NK-92 treated with Interleukin-12 subunit alpha and Interleukin-12 subunit beta, amount 100 ng/mL, for 24 hours (cell line): ENCODE results near the gene CCDC7.
"Not testable (repeated sequence)": the region's sequence is repeated elsewhere in the genome, so short reads cannot be mapped to it uniquely, and the experiment has no call there.

ENCODE experiments used
- DNase-seq: peaks from one replicate; lab custom pipeline; 2025; lab: John Stamatoyannopoulos, UW

CCDC7 gene

DNA sequence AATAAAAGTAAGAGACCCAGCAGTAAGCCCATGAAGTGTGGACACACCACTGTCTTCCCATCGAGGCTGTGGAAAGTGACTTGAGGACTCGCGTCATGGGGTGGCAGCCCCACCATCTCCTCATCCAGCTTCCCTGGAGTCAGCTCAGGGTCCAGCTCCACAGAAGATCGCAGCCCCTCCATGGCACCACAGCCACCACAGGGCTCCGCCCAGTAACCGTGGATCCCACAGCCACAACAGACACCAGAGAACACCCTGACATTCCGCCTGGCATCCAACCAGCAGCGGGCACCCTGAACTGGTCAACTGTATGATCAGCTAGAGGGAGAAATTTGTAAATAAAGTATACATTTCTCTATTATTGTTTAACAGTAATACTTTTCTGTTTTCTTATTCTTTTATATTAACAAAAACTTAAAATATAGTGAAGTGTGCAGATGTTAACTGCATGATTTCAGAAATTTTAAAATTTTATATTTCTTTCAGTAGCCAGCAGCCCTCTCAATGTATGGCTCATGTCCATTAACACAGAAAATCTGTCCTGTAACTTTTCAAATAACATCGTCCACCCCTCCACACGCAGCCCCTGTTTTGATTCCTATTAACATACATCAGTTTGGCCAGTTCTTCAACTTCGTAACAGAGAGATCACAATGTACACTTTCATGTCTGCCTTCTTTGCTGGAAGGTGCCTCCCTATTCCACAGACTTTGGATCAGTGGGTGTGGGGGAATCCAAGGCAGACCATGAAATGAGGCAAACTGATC is 442.4 kb downstream of the CCDC7 start:
- no peak for DNase-seq

DNA sequence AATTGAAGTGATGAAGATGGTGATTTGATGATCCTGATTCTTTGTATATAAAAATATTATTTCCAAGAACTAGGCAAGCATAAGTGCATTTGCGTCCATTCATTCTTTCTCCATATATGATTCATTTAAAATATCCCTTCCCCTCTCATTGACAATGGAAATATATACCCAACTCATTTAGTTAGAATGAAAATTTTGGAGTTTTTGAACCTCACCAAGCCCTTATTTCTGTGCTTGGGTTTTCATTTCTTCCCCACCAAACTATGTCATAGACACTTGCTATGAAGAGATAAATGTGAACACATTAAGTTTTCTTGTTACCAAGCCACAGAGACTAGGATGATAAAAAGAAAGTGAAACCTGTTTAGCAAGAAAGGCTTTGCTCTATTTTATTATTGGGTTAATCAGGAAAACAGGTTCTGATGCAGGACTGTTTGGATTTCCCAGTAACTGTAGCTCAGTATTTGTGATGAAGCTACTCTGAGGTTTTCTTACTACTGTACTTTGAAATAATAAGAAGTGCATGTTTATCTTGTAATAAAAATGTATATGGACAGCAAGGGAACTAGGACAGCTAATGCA is 443.8 kb downstream of the CCDC7 start:
- DNase-seq = no peak

- no peak for DNase-seq
Measured at GRCh38 chr10:32890444-32890843, 444.5 kb downstream of the CCDC7 start.

DNA sequence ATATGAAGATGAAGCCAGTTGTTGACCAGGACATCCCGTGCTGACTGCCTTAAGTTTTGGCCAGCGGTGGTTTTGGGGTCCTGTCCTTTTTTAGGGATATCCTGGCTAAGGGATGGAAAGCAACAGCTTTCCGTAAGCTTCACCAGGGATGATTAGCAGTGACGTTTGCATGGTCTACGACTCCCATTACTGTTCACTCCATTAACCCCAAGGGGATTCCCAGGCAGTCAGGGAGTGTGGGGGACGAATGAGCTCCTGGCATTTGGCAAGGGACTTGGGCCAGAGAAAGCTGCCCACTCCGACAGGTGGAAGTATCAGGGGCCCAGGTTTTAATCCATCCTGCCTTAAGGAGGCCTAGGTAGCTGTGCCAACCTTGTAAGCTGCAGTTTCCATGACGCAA is 445.3 kb downstream of the CCDC7 start:
- no peak for DNase-seq

DNA sequence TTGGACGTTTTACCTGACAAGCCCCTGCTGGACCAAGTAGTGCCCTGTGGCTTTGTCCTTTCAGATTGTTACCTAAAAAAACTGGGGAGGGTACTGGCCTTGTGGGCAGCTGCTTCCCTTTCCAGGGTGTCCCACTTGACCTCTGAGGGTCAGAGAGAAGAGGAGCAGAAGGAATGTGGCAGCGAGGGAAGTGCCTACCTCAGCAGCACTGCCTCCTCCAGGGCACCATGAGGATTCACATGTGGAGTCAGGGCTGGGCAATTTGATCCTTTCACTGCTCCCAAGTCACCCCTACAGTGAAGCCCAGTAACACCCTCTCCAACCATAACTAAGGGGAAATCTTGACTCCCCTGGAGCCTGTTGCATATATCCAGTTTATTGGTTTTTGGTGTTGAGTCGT is 447.5 kb downstream of the CCDC7 start:
- no peak for DNase-seq

- no peak for DNase-seq
Measured at GRCh38 chr10:32893916-32894664, 448.1 kb downstream of the CCDC7 start.

- DNase-seq = not testable (repeated sequence)
Measured at GRCh38 chr10:32895200-32895968, 449.4 kb downstream of the CCDC7 start.

DNA sequence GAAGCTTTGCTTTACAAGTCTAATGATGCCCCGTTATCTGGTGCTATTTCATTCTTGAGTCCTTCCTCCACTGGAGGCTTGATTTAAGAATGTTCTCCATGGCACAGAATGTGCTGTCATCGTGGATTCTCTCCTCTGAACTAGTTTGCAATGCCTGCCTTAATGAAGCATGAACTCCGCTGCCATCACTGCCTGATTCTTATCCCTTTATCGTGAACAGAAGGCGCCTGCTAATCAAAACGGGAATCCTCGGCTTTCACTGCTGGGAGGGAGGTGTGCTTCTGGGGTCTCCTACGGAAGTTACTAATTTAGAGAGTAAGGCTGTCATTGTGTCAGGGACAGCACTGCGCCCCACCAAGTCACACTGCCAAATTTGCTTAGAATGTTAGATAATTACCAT is 455.9 kb downstream of the CCDC7 start:
- no peak for DNase-seq

DNA sequence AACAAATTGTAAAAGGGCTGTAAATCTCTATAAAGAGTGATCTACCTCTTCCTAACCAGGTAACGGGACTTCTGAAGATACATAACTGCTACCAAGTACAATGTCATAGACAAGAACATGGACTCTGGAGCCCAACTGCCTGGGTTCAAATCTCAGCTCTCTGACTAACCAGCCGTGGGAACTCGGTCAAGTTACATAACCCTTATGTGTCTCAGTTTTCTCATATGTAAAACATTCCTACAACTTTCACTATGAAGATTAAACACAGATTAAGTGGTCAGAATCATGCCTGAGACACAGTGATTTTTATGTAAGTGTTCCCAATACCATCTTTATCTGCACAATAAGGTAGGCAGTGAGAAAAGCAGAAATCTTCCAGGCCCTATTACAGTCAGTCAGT is 459.5 kb downstream of the CCDC7 start:
- no peak for DNase-seq

DNA sequence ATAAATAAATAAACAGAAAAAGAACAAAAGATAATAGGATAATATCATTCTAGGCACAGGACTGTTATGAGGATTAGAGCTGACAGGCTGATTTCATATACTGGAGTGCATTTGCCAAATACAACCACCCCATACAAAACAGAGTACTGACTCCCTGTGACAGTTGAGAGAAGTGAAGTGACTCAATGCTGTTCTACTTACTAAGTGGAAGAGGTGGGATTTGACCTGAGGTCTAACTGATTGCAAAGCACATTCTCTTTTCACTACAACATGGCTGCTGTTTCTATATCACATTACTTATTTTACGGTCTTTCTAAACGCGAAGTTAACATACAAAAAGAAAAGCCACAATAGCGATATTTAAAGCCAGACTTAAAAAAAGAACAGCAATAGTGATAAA is 460.7 kb downstream of the CCDC7 start:
- no peak for DNase-seq

- DNase-seq = no peak
Measured at GRCh38 chr10:32909456-32909855, 463.5 kb downstream of the CCDC7 start.

DNA sequence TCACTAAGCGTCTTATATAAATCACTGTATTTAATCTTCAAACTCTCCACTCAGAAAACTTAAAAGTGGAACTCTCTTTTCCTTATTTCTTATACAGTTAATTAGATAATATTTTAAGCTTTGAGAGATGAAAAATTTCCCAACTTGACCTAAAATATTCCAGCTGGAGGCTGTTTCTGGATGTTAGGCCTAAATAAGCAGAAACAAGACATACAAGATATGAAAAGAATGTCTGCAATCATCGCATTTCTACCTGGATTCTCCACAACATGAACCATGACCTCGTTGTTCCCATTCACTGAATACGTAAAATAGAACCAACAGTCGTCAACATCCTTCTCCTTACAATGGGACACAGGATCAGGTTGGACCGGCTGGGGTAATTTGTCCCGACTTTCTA is 464.0 kb downstream of the CCDC7 start:
- DNase-seq = not testable (repeated sequence)

DNA sequence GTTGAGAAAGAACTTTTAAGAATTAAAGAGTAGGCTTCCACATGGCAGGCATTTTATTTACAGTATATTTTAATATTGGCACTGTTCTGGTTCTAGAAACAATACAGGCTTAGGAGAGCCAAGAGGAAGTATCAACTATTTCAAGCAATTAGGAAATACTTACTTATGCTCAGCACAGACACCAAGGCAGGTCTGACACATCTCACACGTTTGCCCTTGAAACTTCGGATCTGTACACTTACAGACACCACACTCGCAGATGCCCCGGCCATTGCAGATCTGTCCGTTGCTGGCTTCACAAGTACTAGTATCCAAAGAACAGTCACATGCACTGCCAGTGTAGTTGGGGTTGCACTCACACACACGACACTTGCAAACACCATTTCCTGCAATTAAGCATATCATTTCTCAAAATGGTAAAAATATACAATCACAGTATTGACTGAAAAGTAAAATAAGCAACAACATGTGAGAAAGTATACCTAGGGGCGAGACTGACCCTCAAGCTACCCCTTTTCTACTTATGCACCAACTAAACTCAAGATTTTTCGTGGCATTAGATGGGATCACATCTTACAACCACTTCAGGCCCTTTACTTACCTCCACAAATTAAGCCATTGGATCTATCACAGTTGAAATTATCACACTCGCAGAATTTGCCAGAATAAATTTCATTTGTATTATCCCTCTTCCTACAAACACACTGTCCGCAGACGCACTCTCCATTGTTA is 465.5 kb downstream of the CCDC7 start:
- DNase-seq = no peak

DNA sequence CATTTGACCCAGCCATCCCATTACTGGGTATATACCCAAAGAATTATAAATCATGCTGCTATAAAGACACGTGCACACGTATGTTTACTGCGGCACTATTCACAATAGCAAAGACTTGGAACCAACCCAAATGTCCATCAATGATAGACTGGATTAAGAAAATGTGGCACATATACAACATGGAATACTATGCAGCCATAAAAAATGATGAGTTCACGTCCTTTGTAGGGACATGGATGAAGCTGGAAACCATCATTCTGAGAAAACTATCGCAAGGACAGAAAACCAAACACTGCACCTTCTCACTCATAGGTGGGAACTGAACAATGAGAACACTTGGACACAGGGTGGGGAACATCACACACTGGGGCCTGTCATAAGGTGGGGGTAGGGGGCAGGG is 471.9 kb downstream of the CCDC7 start:
- DNase-seq = not testable (repeated sequence)

- DNase-seq = no peak
Measured at GRCh38 chr10:32922170-32922569, 476.2 kb downstream of the CCDC7 start.

GRCh38 chr10:32923134-32923533 is 477.2 kb downstream of the CCDC7 start:
- DNase-seq = no peak

DNA sequence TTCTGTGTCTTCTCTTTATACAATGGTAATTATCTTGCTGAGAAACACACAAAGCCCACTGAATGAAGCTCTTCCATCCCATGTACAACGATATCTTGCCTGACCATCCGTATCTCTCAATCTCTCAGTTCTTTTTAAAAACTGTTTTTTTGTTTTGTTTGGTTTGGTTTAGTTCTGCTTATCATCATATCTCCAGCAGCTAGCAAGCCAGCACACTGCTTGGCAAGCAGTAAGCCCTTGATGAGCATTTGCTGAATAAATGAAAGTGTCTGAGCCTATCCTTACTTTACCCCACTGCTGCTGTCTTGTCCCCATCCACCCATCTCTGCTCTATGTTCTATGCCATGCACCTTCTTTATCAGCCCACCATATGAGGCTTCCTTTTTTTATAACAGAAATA is 477.9 kb downstream of the CCDC7 start:
- DNase-seq = no peak
